KG1 (cell line): Measurements from ENCODE around the gene SCN2B.

Experiments
- DNase-seq: peaks from one replicate; lab custom pipeline; 2025; lab: John Stamatoyannopoulos, UW

Gene SCN2B

GRCh38 chr11:118132385-118133151 lies 43.9 kb downstream of the SCN2B start:
- no peak for DNase-seq

- DNase-seq = no peak
Observed at GRCh38 chr11:118129471-118130172, 46.8 kb downstream of the SCN2B start.

GRCh38 chr11:118128721-118129470 lies 47.5 kb downstream of the SCN2B start:
- no peak for DNase-seq

GRCh38 chr11:118128310-118128709 lies 48.1 kb downstream of the SCN2B start:
- DNase-seq = no peak

- no peak for DNase-seq
Observed at GRCh38 chr11:118126082-118126838, 50.2 kb downstream of the SCN2B start.

GRCh38 chr11:118124929-118125535 lies 51.4 kb downstream of the SCN2B start:
- no peak for DNase-seq

GRCh38 chr11:118120793-118121192 lies 55.6 kb downstream of the SCN2B start:
- DNase-seq = no peak

- no peak for DNase-seq
Observed at GRCh38 chr11:118117790-118118601, 58.4 kb downstream of the SCN2B start.

- no peak for DNase-seq
Observed at GRCh38 chr11:118115048-118115447, 61.4 kb downstream of the SCN2B start.

GRCh38 chr11:118114266-118114665 lies 62.2 kb downstream of the SCN2B start:
- DNase-seq = no peak

- no peak for DNase-seq
Observed at GRCh38 chr11:118112711-118113430, 63.6 kb downstream of the SCN2B start.
